ENCODE data around the gene HCN1. TPM values are rescaled to one million over a fixed set of nuclear protein-coding genes. Genes with fewer than 3 reads are reported as not detected.

HCN1 gene
- total and polyA plus RNA-seq, 12 donors, result 0.05 to 0.20 (median 0.07) TPM; not detected in 3

GRCh38 chr5:45252978-45253377 lies 443.2 kb downstream of the HCN1 start:
- ATAC-seq (peak in 5 of 8 donors; percentile 57 to 85 (median 73)), DNase-seq (no peak)
- Histone ChIP-seq H3K9me3 (peaks cover 0 to 31% (median 0%) of the 10 kb centered on the region in 11 donors), H3K4me3 (no peak overlapping the region), H3K27me3 (no peaks in the 10 kb centered on the region), H3K4me1 (peaks cover 0 to 13% (median 0%) of the 10 kb centered on the region in 9 donors), H3K27ac (no peak overlapping the region), H3K36me3 (no peaks in the 10 kb centered on the region)
- TF ChIP-seq CTCF (IDR thresholded peaks at IDR 0.05), result no peak
- intact Hi-C loops (cut with DNase I), result no loop called here
- 8 to 9% methylated on average over 1 of the region's 1 CpG for WGBS, 2 donors

GRCh38 chr5:45252541-45252940 lies 443.6 kb downstream of the HCN1 start:
- Histone ChIP-seq H3K4me1 (peaks cover 0 to 9% (median 0%) of the 10 kb centered on the region in 9 donors), H3K4me3 (no peak overlapping the region), H3K9me3 (peaks cover 0 to 31% (median 0%) of the 10 kb centered on the region in 11 donors), H3K27me3 (no peaks in the 10 kb centered on the region), H3K36me3 (no peaks in the 10 kb centered on the region), H3K27ac (no peak overlapping the region)
- ATAC-seq (no peak), DNase-seq (no peak)
- 71 to 77% methylated on average over 3 of the region's 3 CpGs for WGBS, 2 donors
- TF ChIP-seq CTCF (IDR thresholded peaks at IDR 0.05), result no peak
- intact Hi-C loops (cut with DNase I), result no loop called here

- Histone ChIP-seq H3K4me3 (no peak overlapping the region), H3K36me3 (no peaks in the 10 kb centered on the region), H3K27ac (no peak overlapping the region), H3K27me3 (no peaks in the 10 kb centered on the region), H3K4me1 (no peaks in the 10 kb centered on the region), H3K9me3 (peaks cover 0 to 14% (median 0%) of the 10 kb centered on the region in 11 donors)
- no peak for ATAC-seq
- intact Hi-C loops (cut with DNase I), result no loop called here
- DNase-seq, result no peak
- no peak for TF ChIP-seq CTCF (IDR thresholded peaks at IDR 0.05)
- 97 to 98% methylated on average over 25 of the region's 25 CpGs for WGBS, 2 donors
These were observed 470.6 kb downstream of the HCN1 start for GRCh38 chr5:45225571-45226031.

GRCh38 chr5:45205403-45205961 lies 490.7 kb downstream of the HCN1 start:
- H3K4me1 ChIP-seq, result no peaks in the 10 kb centered on the region
- no peaks in the 10 kb centered on the region for H3K27me3 ChIP-seq
- no peak overlapping the region for H3K4me3 ChIP-seq
- DNase-seq, result no peak
- no peaks in the 10 kb centered on the region for H3K36me3 ChIP-seq
- ATAC-seq, result no peak
- intact Hi-C loops (cut with DNase I), result no loop called here
- whole genome bisulfite sequencing, 2 donors, result 83 to 84% methylated on average over 4 of the region's 4 CpGs
- H3K27ac ChIP-seq, result no peak overlapping the region
- TF ChIP-seq CTCF (IDR thresholded peaks at IDR 0.05), result no peak
- H3K9me3 ChIP-seq, result peaks cover 0 to 8% (median 0%) of the 10 kb centered on the region in 11 donors
